IPS-NIHi11 (cell line): Measurements from ENCODE around the gene DCLRE1A.

ENCODE experiments used
- DNase-seq: peaks from one replicate; pipeline ENCODE4 v3.0.0; 2012; ENCODE audit warnings: mixed read lengths, low spot score

DCLRE1A gene

GRCh38 chr10:113854013-113854760 is at the start of gene DCLRE1A, which contains the start of gene NHLRC2:
Gene DCLRE1A, minus strand, starts transcription at chr10:113854082. Its CDS starts 900 bp downstream, at chr10:113853182.
Gene NHLRC2, plus strand, starts transcription at chr10:113854661. Its CDS starts 212 bp downstream, at chr10:113854873.
- peak; percentile 76 for DNase-seq

DNA sequence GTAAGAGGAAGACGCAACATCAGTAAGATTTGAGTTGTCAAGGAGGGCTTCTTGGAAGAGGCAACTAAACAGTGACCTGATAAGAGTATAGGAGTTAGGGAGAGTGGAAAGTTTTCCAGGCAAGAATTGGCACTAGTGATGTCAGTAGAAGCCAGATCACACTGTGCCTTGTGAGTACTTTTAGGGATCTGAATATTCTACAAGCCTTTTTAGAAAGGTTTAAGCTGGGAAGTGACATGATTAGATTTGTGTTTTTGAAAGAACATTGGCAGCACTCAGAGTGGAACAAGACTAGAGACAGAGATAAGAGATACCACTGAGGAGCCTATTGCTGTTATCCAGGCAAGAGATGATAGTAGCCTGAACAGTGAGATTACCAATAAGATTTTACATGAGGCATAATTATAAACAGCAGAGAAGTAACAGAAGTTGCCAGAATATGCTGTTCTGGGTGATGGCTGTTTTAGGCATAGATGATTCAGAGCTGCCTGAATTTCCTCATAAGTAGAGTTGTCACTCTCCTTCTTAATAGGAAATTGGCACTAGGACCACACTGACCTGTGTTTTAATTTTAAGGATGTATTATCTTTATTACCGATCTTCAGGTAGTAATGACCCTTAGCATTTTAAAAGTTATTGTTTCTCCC is 46.2 kb upstream of the DCLRE1A start:
- DNase-seq: no peak

GRCh38 chr10:113897693-113898618 is 44.1 kb upstream of the DCLRE1A start:
- DNase-seq: no peak

- no peak for DNase-seq
Observed at GRCh38 chr10:113895018-113895417, 41.1 kb upstream of the DCLRE1A start.

GRCh38 chr10:113894581-113894980 is 40.7 kb upstream of the DCLRE1A start:
- no peak for DNase-seq

- no peak for DNase-seq
Observed at GRCh38 chr10:113893570-113893969, 39.7 kb upstream of the DCLRE1A start.

- DNase-seq: no peak
Observed at GRCh38 chr10:113891476-113891875, 37.6 kb upstream of the DCLRE1A start.

DNA sequence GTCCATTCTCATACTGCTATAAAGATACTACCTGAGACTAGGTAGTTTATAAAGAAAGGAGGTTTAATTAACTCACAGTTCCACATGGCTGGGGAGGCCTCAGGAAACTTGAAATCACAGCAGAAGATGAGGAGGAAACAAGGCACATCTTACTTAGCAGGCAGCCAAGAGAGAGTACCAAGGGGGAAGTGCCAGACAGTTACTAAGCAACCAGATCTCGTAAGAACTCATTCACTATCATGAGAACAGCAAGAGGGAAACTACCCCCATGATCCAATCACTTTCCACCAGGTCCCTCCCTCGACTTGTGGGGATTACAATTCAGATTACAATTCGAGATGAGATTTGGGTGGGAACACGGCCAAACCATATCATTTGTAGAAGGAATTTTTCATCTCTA is 36.9 kb upstream of the DCLRE1A start:
- DNase-seq: no peak

DNA sequence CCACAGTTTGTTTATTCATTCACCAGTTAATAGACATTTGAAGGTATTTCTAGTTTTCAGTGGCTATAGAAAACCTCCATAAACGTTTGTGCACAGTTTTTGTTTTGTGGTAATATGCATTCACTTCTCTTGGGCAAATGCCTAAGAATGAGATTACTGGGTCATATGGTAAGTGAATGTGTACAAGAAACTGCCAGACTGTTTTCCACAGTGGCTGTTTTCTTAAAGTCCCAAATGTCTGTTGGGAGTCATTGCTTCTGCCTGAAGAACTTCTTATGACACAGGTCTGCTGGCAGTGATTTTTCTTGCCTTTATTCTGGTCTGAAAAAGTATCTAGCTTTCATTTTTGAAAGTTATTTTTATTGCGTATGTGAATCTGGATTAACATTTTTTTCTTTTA is 36.0 kb upstream of the DCLRE1A start:
- DNase-seq: no peak

- DNase-seq: no peak
Observed at GRCh38 chr10:113882240-113882639, 28.4 kb upstream of the DCLRE1A start.

- DNase-seq: no peak
Observed at GRCh38 chr10:113880236-113880635, 26.4 kb upstream of the DCLRE1A start.

DNA sequence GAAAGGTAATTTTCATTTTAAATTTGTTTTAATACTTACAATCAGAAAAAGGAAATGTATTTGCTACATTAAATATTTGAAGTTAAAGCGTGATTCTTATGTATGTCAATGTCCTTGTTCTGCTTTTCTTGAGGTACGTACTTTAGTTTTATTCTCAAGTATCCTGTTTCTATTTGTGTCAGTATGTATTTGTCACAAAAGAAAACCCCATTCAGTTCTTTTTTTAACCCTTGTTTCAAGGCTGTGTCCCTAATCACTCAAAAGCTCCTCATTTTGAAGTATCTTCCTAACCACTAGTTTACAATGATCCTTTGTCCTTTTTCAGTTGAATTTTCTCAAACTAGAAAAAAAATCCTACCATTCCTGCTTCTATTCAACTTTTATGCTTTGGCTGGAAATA is 25.8 kb upstream of the DCLRE1A start:
- no peak for DNase-seq

DNA sequence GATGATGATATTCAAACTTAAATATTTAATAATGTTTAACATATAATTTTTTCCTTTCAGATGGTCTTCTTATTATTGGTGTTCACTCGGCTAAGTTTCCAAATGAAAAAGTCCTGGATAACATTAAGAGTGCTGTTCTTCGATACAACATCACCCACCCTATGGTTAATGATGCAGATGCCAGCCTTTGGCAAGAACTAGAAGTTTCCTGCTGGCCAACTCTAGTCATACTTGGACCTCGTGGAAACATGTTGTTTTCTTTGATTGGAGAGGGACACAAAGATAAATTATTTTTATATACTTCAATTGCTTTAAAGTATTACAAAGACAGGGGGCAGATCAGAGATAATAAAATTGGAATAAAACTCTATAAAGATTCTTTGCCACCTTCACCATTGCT is 22.6 kb upstream of the DCLRE1A start:
- DNase-seq: no peak

DNA sequence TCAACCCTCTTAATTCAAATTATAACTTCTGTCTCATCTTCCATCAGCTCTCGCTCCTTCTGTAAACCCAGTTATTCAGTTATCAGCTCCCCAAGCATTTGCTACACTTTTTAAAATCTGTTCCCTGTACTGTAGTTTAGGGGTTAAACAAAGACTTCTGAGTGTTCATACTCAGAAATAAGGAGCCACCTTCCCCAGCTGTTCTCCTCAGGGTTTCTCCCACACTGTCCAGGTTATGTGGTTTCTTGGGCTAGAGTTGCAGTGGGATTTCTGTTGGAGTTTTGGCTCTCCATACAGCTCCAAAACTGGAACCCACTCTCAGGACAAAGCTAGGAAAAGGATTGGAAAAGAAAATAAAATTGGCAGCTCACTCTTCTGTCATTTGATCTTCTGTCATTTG is 21.3 kb upstream of the DCLRE1A start:
- DNase-seq: no peak

DNA sequence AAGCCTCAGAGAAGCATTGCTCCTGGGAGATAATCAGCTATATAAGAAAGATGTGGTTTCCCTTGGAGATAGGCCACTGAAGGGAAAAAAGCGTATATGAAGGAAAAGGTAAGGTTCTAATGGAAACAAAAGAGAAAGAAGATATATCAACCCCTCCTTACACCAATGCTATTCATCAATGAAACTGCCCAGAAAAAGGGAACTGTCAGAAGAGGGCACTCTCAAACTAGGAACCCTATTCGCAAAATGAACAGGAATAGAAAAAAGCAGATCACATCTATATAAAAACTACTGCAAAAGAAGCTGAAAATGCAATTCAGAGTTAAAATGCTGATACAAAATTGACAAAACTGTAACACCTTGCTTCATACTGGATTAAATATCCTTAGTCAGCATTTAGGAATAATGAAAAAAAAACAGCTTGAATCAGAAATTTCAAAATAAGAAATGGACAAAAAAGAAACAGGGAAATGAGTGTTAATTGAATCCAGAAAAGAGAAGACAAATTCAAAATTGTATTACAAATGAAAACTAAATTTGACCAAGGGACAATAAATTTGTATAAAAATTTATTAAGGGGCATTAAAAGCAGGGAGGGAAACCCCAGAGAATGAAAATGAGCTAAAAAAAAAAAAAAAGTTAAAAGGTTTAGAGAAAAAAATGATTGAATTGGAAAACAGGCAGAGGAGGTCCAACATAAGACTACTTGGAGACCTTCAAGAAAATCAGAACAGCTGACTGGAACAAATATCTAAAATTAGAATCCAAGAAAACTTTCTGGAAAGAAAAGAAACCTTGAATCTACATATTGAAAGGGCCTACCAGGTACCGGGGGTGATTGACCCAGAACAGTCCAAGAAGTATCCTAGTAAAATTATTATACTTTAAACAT is 18.5 kb upstream of the DCLRE1A start:
- no peak for DNase-seq

DNA sequence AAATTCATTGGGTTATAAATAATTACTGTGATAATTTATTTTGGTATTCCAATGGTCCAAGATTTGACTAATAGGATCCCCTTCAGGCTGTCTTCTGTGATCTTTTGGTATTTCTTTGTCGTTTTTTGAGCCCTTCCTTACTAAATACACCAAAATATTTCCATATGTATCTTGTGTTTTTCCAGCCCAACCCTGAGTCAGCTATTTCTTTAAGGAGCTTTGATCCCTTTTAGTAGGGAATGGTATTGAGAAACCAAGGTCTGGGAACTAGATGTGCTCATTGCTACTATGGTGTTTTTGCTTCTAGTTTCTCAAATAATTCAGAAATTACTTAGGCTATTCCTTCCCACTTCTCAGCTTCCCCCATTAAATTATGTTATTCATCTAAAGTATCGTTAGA is 15.9 kb upstream of the DCLRE1A start:
- DNase-seq: no peak

- DNase-seq: no peak
Observed at GRCh38 chr10:113867904-113868303, 14.0 kb upstream of the DCLRE1A start.

DNA sequence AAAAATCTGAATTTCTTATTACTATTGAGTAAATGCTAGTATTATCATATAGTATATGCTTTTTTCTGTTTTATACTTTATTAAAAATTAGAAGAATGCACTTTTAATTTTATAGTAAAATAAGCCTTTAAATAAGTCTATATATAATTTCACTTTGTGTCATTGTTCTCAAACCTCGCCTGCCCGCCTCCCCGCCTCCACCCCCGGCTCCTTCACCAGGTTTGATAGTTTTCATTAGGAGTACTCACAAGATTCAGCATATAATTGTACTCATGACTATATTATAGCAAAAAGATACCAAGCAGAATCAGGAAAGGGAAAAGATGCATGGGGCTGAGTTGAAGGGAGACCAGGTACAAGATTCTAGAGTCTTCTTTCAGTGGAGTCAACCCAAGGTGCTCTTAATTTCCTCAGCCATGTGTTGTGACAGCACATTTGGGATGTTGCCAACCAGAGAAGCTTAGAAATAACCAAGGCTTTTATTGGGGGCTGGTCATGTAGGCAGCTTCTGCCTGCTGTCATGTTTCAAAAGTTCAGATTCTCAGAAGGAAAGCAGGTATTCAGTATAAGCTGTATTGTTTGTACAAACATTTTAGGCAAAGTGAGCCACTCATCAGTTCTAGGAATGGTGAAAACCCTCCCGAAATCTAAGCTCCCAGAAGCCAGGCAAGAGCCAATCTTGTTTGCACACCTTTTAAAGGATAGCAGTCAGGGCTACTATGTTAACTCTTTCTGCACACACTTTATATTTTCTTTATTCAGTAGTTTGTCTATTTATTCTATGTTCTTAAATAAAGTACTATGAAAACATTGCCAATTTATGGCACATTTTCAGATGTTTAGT is 12.9 kb upstream of the DCLRE1A start:
- DNase-seq: no peak

GRCh38 chr10:113865901-113866300 is 12.0 kb upstream of the DCLRE1A start:
- no peak for DNase-seq

DNA sequence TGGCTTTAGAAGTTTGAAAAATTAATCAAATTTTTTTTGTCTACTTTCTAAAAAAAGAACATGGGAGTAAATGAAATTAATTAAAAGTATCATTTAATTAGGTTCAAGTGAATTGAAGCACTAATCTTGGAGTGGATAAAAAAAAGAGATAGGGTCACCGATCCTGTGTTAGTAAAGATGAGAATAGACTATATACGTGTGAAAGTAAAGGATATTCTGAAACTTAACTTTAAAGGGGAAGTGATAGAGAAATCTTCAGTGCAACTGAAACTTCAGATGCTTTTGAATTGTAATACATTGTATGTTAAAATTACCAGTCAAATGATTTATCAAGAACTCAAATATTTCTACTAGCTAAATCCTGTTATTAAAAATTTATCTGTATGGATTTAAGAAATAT is 5.4 kb upstream of the DCLRE1A start:
- DNase-seq: no peak

GRCh38 chr10:113858541-113858940 is 4.7 kb upstream of the DCLRE1A start:
- DNase-seq: no peak
